ENCODE measurements around the gene MAP3K15.

DNA sequence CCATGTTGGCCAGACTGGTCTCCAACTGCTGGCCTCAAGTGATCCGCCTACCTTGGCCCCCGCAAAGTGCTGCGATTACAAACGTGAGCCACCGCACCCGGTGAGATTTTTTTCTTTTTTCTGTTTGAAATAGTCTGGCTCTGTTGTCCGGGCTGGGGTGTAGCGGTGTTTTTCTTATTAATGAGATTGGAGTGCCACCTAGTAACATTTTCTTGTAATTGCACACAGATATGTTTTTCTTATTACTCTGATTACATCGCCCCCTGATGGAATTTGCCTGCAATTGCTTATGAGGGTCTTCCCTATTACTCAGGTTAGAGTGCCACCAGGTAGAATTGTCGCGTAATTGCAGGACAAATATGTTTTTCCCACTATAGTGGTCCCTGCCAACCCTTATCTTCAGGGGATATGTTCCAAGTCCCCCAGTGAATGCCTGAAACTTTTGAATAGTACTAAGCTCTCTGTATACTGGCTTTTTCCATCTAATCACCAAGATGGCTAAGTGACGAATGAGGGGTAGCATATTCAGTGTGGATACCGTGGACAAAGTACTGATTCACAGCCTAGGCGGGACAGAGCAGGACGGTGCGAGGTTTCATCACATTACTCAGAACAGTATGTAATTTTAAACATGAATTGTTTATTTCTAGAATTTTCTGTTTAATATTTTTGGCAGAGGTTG is 180.2 kb downstream of the MAP3K15 start:
- TF ChIP-seq, protein P1, sequence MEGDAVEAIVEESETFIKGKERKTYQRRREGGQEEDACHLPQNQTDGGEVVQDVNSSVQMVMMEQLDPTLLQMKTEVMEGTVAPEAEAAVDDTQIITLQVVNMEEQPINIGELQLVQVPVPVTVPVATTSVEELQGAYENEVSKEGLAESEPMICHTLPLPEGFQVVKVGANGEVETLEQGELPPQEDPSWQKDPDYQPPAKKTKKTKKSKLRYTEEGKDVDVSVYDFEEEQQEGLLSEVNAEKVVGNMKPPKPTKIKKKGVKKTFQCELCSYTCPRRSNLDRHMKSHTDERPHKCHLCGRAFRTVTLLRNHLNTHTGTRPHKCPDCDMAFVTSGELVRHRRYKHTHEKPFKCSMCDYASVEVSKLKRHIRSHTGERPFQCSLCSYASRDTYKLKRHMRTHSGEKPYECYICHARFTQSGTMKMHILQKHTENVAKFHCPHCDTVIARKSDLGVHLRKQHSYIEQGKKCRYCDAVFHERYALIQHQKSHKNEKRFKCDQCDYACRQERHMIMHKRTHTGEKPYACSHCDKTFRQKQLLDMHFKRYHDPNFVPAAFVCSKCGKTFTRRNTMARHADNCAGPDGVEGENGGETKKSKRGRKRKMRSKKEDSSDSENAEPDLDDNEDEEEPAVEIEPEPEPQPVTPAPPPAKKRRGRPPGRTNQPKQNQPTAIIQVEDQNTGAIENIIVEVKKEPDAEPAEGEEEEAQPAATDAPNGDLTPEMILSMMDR (IDR thresholded peaks at IDR 0.05) = no peak
- TF ChIP-seq EP300 (IDR thresholded peaks at IDR 0.05) = no peak
- no peak for TF ChIP-seq POLR2A (IDR thresholded peaks at IDR 0.05)
